Endothelial cell (in vitro differentiated cells): Measurements from ENCODE around the gene MYLK. TPM values are rescaled to one million over a fixed set of nuclear protein-coding genes. Genes with fewer than 3 reads are reported as not detected.
A peak's percentile ranks its signal among the peaks of the same experiment; 100 is the strongest.

Source experiments
- DNase-seq: peaks from one replicate; pipeline ENCODE4 v3.0.0; 2021; ENCODE audit warnings: low spot score
- H3K27ac Mint-ChIP-seq: one replicate; pipeline ENCODE4 v1.8.0; 2021; ENCODE audit warnings: mixed read lengths, inconsistent platforms; ENCODE audit not compliant: unreplicated experiment
- H3K27me3 Mint-ChIP-seq: one replicate; pipeline ENCODE4 v1.8.0; 2021; ENCODE audit warnings: mild to moderate bottlenecking, moderate library complexity, mixed read lengths, inconsistent platforms; ENCODE audit not compliant: unreplicated experiment
- H3K36me3 Mint-ChIP-seq: one replicate; pipeline ENCODE4 v1.8.0; 2021; ENCODE audit warnings: mild to moderate bottlenecking, low read depth, mixed read lengths, inconsistent platforms; ENCODE audit not compliant: unreplicated experiment
- H3K4me1 Mint-ChIP-seq: one replicate; pipeline ENCODE4 v1.8.0; 2021; ENCODE audit warnings: mild to moderate bottlenecking, mixed read lengths, inconsistent platforms; ENCODE audit not compliant: unreplicated experiment
- H3K4me3 Mint-ChIP-seq: one replicate; pipeline ENCODE4 v1.8.0; 2021; ENCODE audit warnings: mild to moderate bottlenecking, mixed read lengths, inconsistent platforms; ENCODE audit not compliant: unreplicated experiment
- H3K9me3 Mint-ChIP-seq: one replicate; pipeline ENCODE4 v1.8.0; 2021; ENCODE audit warnings: mixed read lengths, inconsistent platforms; ENCODE audit not compliant: unreplicated experiment
- CTCF ChIP-seq: fragments of 200-600 bp; sonication (generic); IDR thresholded peaks from one replicate; pipeline ENCODE4 v1.5.0; 2021; ENCODE audit warnings: antibody characterized with exemption; ENCODE audit not compliant: unreplicated experiment
- total RNA-seq: library from RNA; stranded (reverse); fragmentation: NEBNext Ultra II Directional; extraction: Animal tissue kit (Norgen Biotek cat#: 25700); gene quantifications from one replicate; pipeline ENCODE4 v1.2.1, GENCODE V29; 2021; ENCODE audit not compliant: unreplicated experiment

Gene MYLK
- total RNA-seq, 1 donor from 2014 or later, result 7.8 TPM

- H3K4me1 Mint-ChIP-seq, result peaks cover 51% of the 10 kb centered on the region
- no peak overlapping the region for H3K4me3 Mint-ChIP-seq
- H3K36me3 Mint-ChIP-seq, result peaks cover 8% of the 10 kb centered on the region
- peaks cover 13% of the 10 kb centered on the region for H3K27me3 Mint-ChIP-seq
- no peaks in the 10 kb centered on the region for H3K9me3 Mint-ChIP-seq
- H3K27ac Mint-ChIP-seq, result no peak overlapping the region
- TF ChIP-seq CTCF, result no peak
- DNase-seq, result no peak
Measured at GRCh38 chr3:123689831-123690230, 194.3 kb downstream of the MYLK start.

- Mint-ChIP-seq H3K36me3 (peaks cover 8% of the 10 kb centered on the region), H3K4me1 (peaks cover 40% of the 10 kb centered on the region), H3K27me3 (peaks cover 13% of the 10 kb centered on the region), H3K27ac (peak overlapping the region; percentile 25), H3K9me3 (no peaks in the 10 kb centered on the region), H3K4me3 (peak overlapping the region; percentile 4)
- no peak for DNase-seq
- no peak for TF ChIP-seq CTCF
Measured at GRCh38 chr3:123688241-123688747, 195.8 kb downstream of the MYLK start.

GRCh38 chr3:123687286-123687685 lies 196.8 kb downstream of the MYLK start:
- H3K27ac Mint-ChIP-seq, result no peak overlapping the region
- peaks cover 8% of the 10 kb centered on the region for H3K36me3 Mint-ChIP-seq
- H3K4me1 Mint-ChIP-seq, result peaks cover 40% of the 10 kb centered on the region
- no peaks in the 10 kb centered on the region for H3K9me3 Mint-ChIP-seq
- H3K27me3 Mint-ChIP-seq, result peaks cover 9% of the 10 kb centered on the region
- no peak for DNase-seq
- TF ChIP-seq CTCF, result no peak
- no peak overlapping the region for H3K4me3 Mint-ChIP-seq

GRCh38 chr3:123686251-123686650 lies 197.9 kb downstream of the MYLK start:
- H3K27ac Mint-ChIP-seq, result no peak overlapping the region

More at GRCh38 chr3:123686251-123686650, 197.9 kb downstream of the MYLK start:
- no peak for TF ChIP-seq CTCF
- no peak for DNase-seq
- H3K27me3 Mint-ChIP-seq, result peaks cover 8% of the 10 kb centered on the region
- H3K36me3 Mint-ChIP-seq, result peaks cover 8% of the 10 kb centered on the region
- H3K4me1 Mint-ChIP-seq, result peaks cover 37% of the 10 kb centered on the region
- H3K4me3 Mint-ChIP-seq, result no peak overlapping the region
- no peaks in the 10 kb centered on the region for H3K9me3 Mint-ChIP-seq
